Lung (tissue), 12 donors: ENCODE results near the gene ANKRD55. TPM values are rescaled to one million over a fixed set of nuclear protein-coding genes. Genes with fewer than 3 reads are reported as not detected.

Source experiments
- ATAC-seq: fragments of 200-7000 bp; cut with Tn5 transposase; one replicate; pipeline ENCODE4 v1.9.1; 2020; ENCODE audit warnings: moderate number of reproducible peaks; ENCODE audit not compliant: insufficient read depth, low FRiP score
- DNase-seq, 3 donors: peaks; one replicate each; pipeline ENCODE4 v3.0.0-alpha.2; 2013 to 2017
- H3K27ac ChIP-seq, 2 donors: one replicate each; pipeline ENCODE4 v1.5.1; 2013; ENCODE audit warnings: mild to moderate bottlenecking in 2 of 2, moderate library complexity in 2 of 2, control low read depth in 1 of 2, inconsistent platforms in 1 of 2, low read depth in 1 of 2, low read length in 1 of 2
- H3K27me3 ChIP-seq, 3 donors: one replicate each; pipeline ENCODE4 v1.5.1; 2013; ENCODE audit warnings: low read length in 2 of 3; ENCODE audit not compliant: control insufficient read depth in 3 of 3, insufficient read depth in 3 of 3
- H3K36me3 ChIP-seq, 4 donors: one replicate each; pipeline ENCODE4 v1.5.1; 2013; ENCODE audit warnings: low read length in 4 of 4, mild to moderate bottlenecking in 1 of 4, moderate library complexity in 1 of 4; ENCODE audit not compliant: control insufficient read depth in 4 of 4, insufficient read depth in 4 of 4
- H3K4me1 ChIP-seq, 5 donors: one replicate each; pipeline ENCODE4 v1.5.1; 2013; ENCODE audit warnings: low read length in 5 of 5, mild to moderate bottlenecking in 2 of 5, moderate library complexity in 1 of 5; ENCODE audit not compliant: control insufficient read depth in 5 of 5, insufficient read depth in 5 of 5
- H3K4me3 ChIP-seq: one replicate; pipeline ENCODE4 v1.5.1; 2013; ENCODE audit warnings: mild to moderate bottlenecking, control low read depth, moderate library complexity
- H3K9ac ChIP-seq, 2 donors: one replicate each; pipeline ENCODE4 v1.5.1; 2013; ENCODE audit warnings: low read length in 2 of 2, control low read depth in 1 of 2; ENCODE audit not compliant: insufficient read depth in 1 of 2
- H3K9me3 ChIP-seq, 4 donors: one replicate each; pipeline ENCODE4 v1.5.1; 2013; ENCODE audit warnings: low read length in 3 of 4, mild to moderate bottlenecking in 1 of 4, moderate library complexity in 1 of 4; ENCODE audit not compliant: control insufficient read depth in 4 of 4, insufficient read depth in 3 of 4
- WGBS, 2 donors: extraction: QIAGEN DNeasy Blood & Tissue Kit; methylation state at CpG; one replicate each; pipeline ENCODE4 v1.1.7; 2013; 5-methylcytosine and 5-hydroxymethylcytosine counted together
- polyA plus RNA-seq, 2 donors: library from polyadenylated mRNA; stranded (reverse); fragments of 200-250 nt; gene quantifications; one replicate each; pipeline ENCODE4 v1.2.1, GENCODE V29; 2013
- total RNA-seq, 2 donors: library from RNA; depleted of rRNA in 1 of 2; stranded (reverse); fragments of >200 nt in 1 of 2; gene quantifications; one replicate each; pipeline ENCODE4 v1.2.1, GENCODE V29; 2014 to 2021
- TF ChIP-seq, protein P1 (sequence below): IDR thresholded peaks from 2 replicates; pipeline ENCODE4 v1.5.1; 2012; ENCODE audit warnings: mild to moderate bottlenecking; ENCODE audit errors: control extremely low read depth, extremely low read depth
- donor health status: control.
- donor health status: control.
- donor health status: Bipolar disorder and iron deficiency.
- donor health status: healthy.
- donor health status: DM: yes; HTN: yes; CAD: no.

ANKRD55 gene
- total and polyA plus RNA-seq, 4 donors = 0.06 to 0.50 (median 0.28) TPM

DNA sequence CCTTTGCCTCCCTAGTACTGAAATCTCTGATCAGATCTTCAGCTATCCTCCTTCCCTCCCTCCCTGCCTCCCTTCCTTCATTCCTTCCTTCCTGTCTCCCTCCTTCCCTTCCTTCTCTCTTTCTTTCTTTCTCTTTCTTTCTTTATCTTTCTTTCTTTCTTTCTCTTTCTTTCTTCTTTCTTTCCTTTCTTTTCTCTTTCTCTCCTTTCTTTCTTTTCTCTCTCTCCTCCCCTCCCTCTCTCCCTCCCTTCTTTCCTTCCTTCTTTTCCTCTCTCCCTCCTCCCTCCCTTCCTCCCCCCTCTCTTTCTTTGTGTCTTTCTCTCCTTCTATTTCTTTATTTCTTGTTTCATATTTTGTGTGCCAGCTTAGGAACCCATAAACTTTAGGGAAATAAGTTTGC, 23.9 kb upstream of the ANKRD55 start:
- no peak for DNase-seq
- no peak for ATAC-seq
- H3K9me3 ChIP-seq = no peaks in the 10 kb centered on the region
- peaks cover 0 to 20% (median 9%) of the 10 kb centered on the region in 5 donors for H3K4me1 ChIP-seq
- no peaks in the 10 kb centered on the region for H3K36me3 ChIP-seq
- no peaks in the 10 kb centered on the region for H3K27me3 ChIP-seq
- no peak overlapping the region for H3K27ac ChIP-seq
- TF ChIP-seq, protein P1, sequence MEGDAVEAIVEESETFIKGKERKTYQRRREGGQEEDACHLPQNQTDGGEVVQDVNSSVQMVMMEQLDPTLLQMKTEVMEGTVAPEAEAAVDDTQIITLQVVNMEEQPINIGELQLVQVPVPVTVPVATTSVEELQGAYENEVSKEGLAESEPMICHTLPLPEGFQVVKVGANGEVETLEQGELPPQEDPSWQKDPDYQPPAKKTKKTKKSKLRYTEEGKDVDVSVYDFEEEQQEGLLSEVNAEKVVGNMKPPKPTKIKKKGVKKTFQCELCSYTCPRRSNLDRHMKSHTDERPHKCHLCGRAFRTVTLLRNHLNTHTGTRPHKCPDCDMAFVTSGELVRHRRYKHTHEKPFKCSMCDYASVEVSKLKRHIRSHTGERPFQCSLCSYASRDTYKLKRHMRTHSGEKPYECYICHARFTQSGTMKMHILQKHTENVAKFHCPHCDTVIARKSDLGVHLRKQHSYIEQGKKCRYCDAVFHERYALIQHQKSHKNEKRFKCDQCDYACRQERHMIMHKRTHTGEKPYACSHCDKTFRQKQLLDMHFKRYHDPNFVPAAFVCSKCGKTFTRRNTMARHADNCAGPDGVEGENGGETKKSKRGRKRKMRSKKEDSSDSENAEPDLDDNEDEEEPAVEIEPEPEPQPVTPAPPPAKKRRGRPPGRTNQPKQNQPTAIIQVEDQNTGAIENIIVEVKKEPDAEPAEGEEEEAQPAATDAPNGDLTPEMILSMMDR = no peak
- H3K9ac ChIP-seq = no peak overlapping the region
- H3K4me3 ChIP-seq = no peak overlapping the region

DNA sequence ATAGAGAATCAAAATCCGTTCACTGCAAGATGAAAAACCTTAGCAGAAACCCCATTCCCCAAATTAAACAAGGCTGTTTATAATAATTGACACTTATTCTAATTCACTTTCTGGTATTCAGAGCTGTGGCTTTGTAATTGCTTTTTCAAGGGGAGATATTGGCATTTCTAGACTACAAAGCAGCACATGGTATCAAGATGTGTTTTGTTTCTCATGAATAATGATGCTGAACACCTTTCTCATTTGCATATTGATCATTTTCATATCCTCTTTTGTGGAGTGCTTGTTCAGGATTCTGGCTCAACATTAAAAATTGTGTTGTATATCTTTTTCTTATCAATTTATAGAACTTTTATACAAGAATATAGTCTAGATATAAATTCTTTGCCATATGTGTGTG, 22.4 kb upstream of the ANKRD55 start:
- TF ChIP-seq, protein P1 = no peak
- WGBS, 2 donors = 87 to 88% methylated on average over 1 of the region's 1 CpG
- H3K27me3 ChIP-seq = no peaks in the 10 kb centered on the region
- no peak overlapping the region for H3K9ac ChIP-seq
- H3K27ac ChIP-seq = no peak overlapping the region
- H3K4me1 ChIP-seq = peaks cover 0 to 23% (median 9%) of the 10 kb centered on the region in 5 donors
- no peak for DNase-seq
- H3K9me3 ChIP-seq = no peaks in the 10 kb centered on the region
- H3K36me3 ChIP-seq = no peaks in the 10 kb centered on the region
- no peak for ATAC-seq
- no peak overlapping the region for H3K4me3 ChIP-seq

DNA sequence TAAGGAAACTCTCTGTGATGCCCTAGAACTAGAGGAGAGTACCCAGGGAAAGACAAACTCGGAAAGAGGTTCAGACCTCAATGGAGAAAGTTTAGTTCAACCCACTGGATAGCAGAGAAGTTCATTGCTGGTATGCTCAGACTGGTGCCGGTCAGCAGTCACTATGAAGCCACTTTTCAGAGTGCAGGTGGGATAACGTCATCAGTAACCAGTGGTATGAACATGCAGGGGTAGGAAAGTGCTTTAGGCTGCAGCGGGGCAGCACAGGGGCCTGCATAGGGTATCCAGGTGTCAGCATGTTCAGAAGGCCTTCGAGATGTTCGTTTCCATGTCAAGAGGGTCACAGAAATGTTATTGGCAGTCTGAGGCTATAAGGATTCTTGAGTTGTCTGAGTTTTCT, 20.8 kb upstream of the ANKRD55 start:
- Histone ChIP-seq H3K4me1 (peaks cover 0 to 14% (median 2%) of the 10 kb centered on the region in 5 donors), H3K4me3 (no peak overlapping the region), H3K9ac (no peak overlapping the region), H3K27ac (no peak overlapping the region), H3K9me3 (peaks cover 0 to 2% (median 0%) of the 10 kb centered on the region in 4 donors), H3K36me3 (no peaks in the 10 kb centered on the region), H3K27me3 (no peaks in the 10 kb centered on the region)
- DNase-seq = no peak
- WGBS, 2 donors = 89 to 92% methylated on average over 6 of the region's 6 CpGs
- TF ChIP-seq, protein P1 = no peak
- ATAC-seq = no peak

DNA sequence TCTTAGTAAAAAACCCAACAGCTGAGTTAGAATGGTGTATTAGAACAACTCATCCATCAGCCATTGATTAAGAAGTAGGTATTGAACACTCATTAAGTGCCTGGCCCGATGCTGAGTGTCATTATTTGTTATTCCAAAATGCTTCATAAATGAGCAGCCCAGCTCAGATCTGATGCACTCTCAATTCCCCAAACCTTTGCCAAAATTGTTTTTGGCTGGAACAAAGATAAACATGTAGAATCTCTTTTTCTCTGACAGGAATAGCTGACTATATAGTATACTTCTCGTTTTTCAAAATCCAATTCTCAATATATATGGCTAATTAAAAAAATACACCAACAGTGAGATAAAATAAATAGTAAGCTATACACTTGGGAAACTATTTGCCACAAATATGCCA, 20.0 kb upstream of the ANKRD55 start:
- Histone ChIP-seq H3K9me3 (peaks cover 0 to 3% (median 0%) of the 10 kb centered on the region in 4 donors), H3K9ac (no peak overlapping the region), H3K4me1 (peaks cover 0 to 20% (median 2%) of the 10 kb centered on the region in 5 donors), H3K36me3 (no peaks in the 10 kb centered on the region), H3K27me3 (no peaks in the 10 kb centered on the region), H3K4me3 (no peak overlapping the region), H3K27ac (no peak overlapping the region)
- ATAC-seq (no peak), DNase-seq (peak in 1 of 3 donors; percentile 56)
- TF ChIP-seq, protein P1 = no peak
- 70 to 89% methylated on average over 2 of the region's 2 CpGs for WGBS, 2 donors
